B cell (primary cell): ENCODE measurements around the gene MIOS.
"Not testable (repeated sequence)": the region's sequence is repeated elsewhere in the genome, so short reads cannot be mapped to it uniquely, and the experiment has no call there.

Source experiments
- CTCF ChIP-seq: fragments of 200-600 bp; IDR thresholded peaks from one replicate; pipeline ENCODE4 v1.8.0; 2022; ENCODE audit warnings: antibody characterized with exemption, mild to moderate bottlenecking
- EZH2 ChIP-seq: IDR thresholded peaks from 2 replicates; pipeline ENCODE4 v1.6.1; 2012; ENCODE audit warnings: borderline replicate concordance, low read depth, mild to moderate bottlenecking, moderate library complexity, low read length; ENCODE audit not compliant: insufficient read depth, poor library complexity, severe bottlenecking

DNA sequence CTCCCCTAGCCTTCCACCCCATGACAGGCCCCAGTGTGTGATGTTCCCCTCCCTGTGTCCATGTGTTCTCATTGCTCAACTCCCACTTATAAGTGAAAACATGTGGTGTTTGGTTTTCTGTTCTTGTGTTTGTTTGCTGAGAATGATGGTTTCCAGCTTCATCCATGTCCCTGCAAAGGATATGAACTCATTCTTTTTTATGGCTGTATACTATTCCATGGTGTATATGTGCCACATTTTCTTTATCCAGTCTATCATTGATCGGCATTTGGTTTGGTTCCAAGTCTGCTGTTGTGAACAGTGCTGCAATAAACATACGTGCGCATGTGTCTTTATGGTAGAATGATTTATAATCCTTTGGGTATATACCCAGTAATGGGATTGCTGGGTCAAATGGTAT is 89.8 kb downstream of the MIOS start:
- not testable (repeated sequence) for TF ChIP-seq EZH2, CTCF
